Gastrocnemius medialis (tissue), 4 donors: ENCODE results near the gene FMN2. TPM values are rescaled to one million over a fixed set of nuclear protein-coding genes. Genes with fewer than 3 reads are reported as not detected.

Experiments
- ATAC-seq, 2 donors: fragments of 150-250 bp; one replicate each; pipeline ENCODE4 v1.9.1; 2016
- DNase-seq, 2 donors: peaks; one replicate each; pipeline ENCODE4 v3.0.0-alpha.2; 2019
- H3K27ac ChIP-seq, 4 donors: fragments of 200-600 bp; sonication (generic); 1 replicate in 1 of 4; 2 replicates in 3 of 4; pipeline ENCODE4 v1.5.1; 2016 to 2018; ENCODE audit warnings: mild to moderate bottlenecking in 2 of 4, moderate library complexity in 1 of 4
- H3K27me3 ChIP-seq, 3 donors: fragments of 200-600 bp; sonication (generic) in 2 of 3; 1 replicate in 1 of 3; 2 replicates in 2 of 3; pipeline versions ENCODE4 v1.5.1 to v1.6.0; 2016 to 2019; ENCODE audit warnings: mild to moderate bottlenecking in 1 of 3, moderate library complexity in 1 of 3
- H3K36me3 ChIP-seq, 2 donors: fragments of 200-600 bp; sonication (generic) in 1 of 2; one replicate each; pipeline ENCODE4 v1.5.1; 2017 to 2018
- H3K4me1 ChIP-seq, 2 donors: fragments of 200-600 bp; sonication (generic) in 1 of 2; one replicate each; pipeline ENCODE4 v1.5.1; 2016 to 2017; ENCODE audit warnings: mild to moderate bottlenecking in 2 of 2
- H3K4me3 ChIP-seq, 4 donors: fragments of 200-600 bp; sonication (generic) in 3 of 4; 1 replicate in 1 of 4; 2 replicates in 3 of 4; pipeline ENCODE4 v1.5.1; 2016 to 2019; ENCODE audit warnings: mild to moderate bottlenecking in 2 of 4
- H3K9me3 ChIP-seq, 3 donors: fragments of 200-600 bp; sonication (generic) in 2 of 3; 1 replicate in 1 of 3; 2 replicates in 2 of 3; pipeline ENCODE4 v1.5.1; 2016 to 2019
- CTCF ChIP-seq, 5 experiments: fragments of 450-650 bp in 3 of 5; fragments of 200-600 bp in 2 of 5; sonication (generic) in 2 of 5; IDR thresholded peaks in 4 of 5; conservative IDR thresholded peaks in 1 of 5; 1 replicate in 4 of 5; 2 replicates in 1 of 5; pipeline ENCODE4 v1.5.1; 2016 to 2019; ENCODE audit warnings: antibody characterized with exemption in 5 of 5, mild to moderate bottlenecking in 3 of 5, moderate library complexity in 3 of 5
- POLR2A ChIP-seq, 2 donors: fragments of 450-650 bp; IDR thresholded peaks; one replicate each; pipeline ENCODE4 v1.6.1; 2017; ENCODE audit warnings: antibody characterized with exemption in 2 of 2, mild to moderate bottlenecking in 2 of 2, moderate library complexity in 2 of 2
- in situ Hi-C, 4 donors: fragments of 200-750 bp; cut with MboI; loops; one replicate each; pipeline versions ENCODE4 v1.15.0 to v1.8.0; 2017; ENCODE audit warnings: low sequenced_read_pairs in 4 of 4
- intact Hi-C: fragments of 100-400 bp; cut with DNase I; formaldehyde crosslinking; loops from one replicate; pipeline ENCODE4 v1.15.1; 2023; ENCODE audit warnings: low total_unique reads
- total RNA-seq, 4 donors: library from RNA; depleted of rRNA; stranded (reverse); fragments of >200 nt; gene quantifications; one replicate each; pipeline versions ENCODE4 v1.1.0 to v1.2.3, GENCODE V29; 2016

The FMN2 gene
- total RNA-seq, 4 donors from 2014 or later = 0.51 TPM; not detected in 3

- no peak for TF ChIP-seq CTCF (IDR thresholded peaks at IDR 0.05 in 4 of 5, conservative IDR thresholded peaks at IDR 0.05 in 1 of 5)
- TF ChIP-seq POLR2A (IDR thresholded peaks at IDR 0.05) = no peak
- no peaks in the 10 kb centered on the region for H3K36me3 ChIP-seq
- no peaks in the 10 kb centered on the region for H3K27me3 ChIP-seq
- in situ Hi-C loops = no loop called here
- no peak overlapping the region for H3K4me3 ChIP-seq
- no peaks in the 10 kb centered on the region for H3K4me1 ChIP-seq
- intact Hi-C loops = no loop called here
- DNase-seq = no peak
- ATAC-seq = no peak
- H3K27ac ChIP-seq = no peak overlapping the region
- no peaks in the 10 kb centered on the region for H3K9me3 ChIP-seq
Observed at GRCh38 chr1:240487493-240487892, 395.8 kb downstream of the FMN2 start.

- no peak for DNase-seq
- intact Hi-C loops = no loop called here
- in situ Hi-C loops = no loop called here
Observed at GRCh38 chr1:240491156-240491555, 399.5 kb downstream of the FMN2 start.

GRCh38 chr1:240491796-240492195, 400.1 kb downstream of the FMN2 start:
- intact Hi-C loops = no loop called here
- H3K4me3 ChIP-seq = no peak overlapping the region
- in situ Hi-C loops = no loop called here
- no peak for ATAC-seq
- TF ChIP-seq CTCF (IDR thresholded peaks at IDR 0.05 in 4 of 5, conservative IDR thresholded peaks at IDR 0.05 in 1 of 5) (no peak), POLR2A (IDR thresholded peaks at IDR 0.05) (no peak)
- no peaks in the 10 kb centered on the region for H3K4me1 ChIP-seq
- H3K36me3 ChIP-seq = no peaks in the 10 kb centered on the region
- no peaks in the 10 kb centered on the region for H3K9me3 ChIP-seq
- DNase-seq = no peak
- H3K27me3 ChIP-seq = no peaks in the 10 kb centered on the region
- H3K27ac ChIP-seq = no peak overlapping the region

More at GRCh38 chr1:240491156-240491555, 399.5 kb downstream of the FMN2 start:
- H3K27ac ChIP-seq = no peak overlapping the region
- H3K4me1 ChIP-seq = no peaks in the 10 kb centered on the region
- H3K4me3 ChIP-seq = no peak overlapping the region
- H3K36me3 ChIP-seq = no peaks in the 10 kb centered on the region
- H3K27me3 ChIP-seq = no peaks in the 10 kb centered on the region
- no peak for TF ChIP-seq POLR2A (IDR thresholded peaks at IDR 0.05)
- TF ChIP-seq CTCF (IDR thresholded peaks at IDR 0.05 in 4 of 5, conservative IDR thresholded peaks at IDR 0.05 in 1 of 5) = no peak
- ATAC-seq = no peak
- H3K9me3 ChIP-seq = no peaks in the 10 kb centered on the region

GRCh38 chr1:240492832-240493440, 401.3 kb downstream of the FMN2 start:
- Histone ChIP-seq H3K36me3 (no peaks in the 10 kb centered on the region), H3K4me3 (no peak overlapping the region), H3K9me3 (no peaks in the 10 kb centered on the region), H3K27ac (no peak overlapping the region), H3K27me3 (no peaks in the 10 kb centered on the region), H3K4me1 (no peaks in the 10 kb centered on the region)
- ATAC-seq (no peak), DNase-seq (no peak)
- in situ Hi-C loops (no loop called here), intact Hi-C loops (no loop called here)
- no peak for TF ChIP-seq CTCF (IDR thresholded peaks at IDR 0.05 in 4 of 5, conservative IDR thresholded peaks at IDR 0.05 in 1 of 5)
- no peak for TF ChIP-seq POLR2A (IDR thresholded peaks at IDR 0.05)

GRCh38 chr1:240495601-240496000, 403.9 kb downstream of the FMN2 start:
- no peak for ATAC-seq
- Histone ChIP-seq H3K27ac (no peak overlapping the region), H3K9me3 (no peaks in the 10 kb centered on the region), H3K27me3 (no peaks in the 10 kb centered on the region), H3K36me3 (no peaks in the 10 kb centered on the region), H3K4me3 (no peak overlapping the region), H3K4me1 (no peaks in the 10 kb centered on the region)
- DNase-seq = no peak
- intact Hi-C loops (no loop called here), in situ Hi-C loops (no loop called here)
- TF ChIP-seq POLR2A (IDR thresholded peaks at IDR 0.05) (no peak), CTCF (IDR thresholded peaks at IDR 0.05 in 4 of 5, conservative IDR thresholded peaks at IDR 0.05 in 1 of 5) (no peak)
